AG10803 (cell line): ENCODE data around the gene TMUB1.

Source experiments
- DNase-seq: peaks from one replicate; pipeline ENCODE4 v3.0.0; 2010; ENCODE audit warnings: low read depth
- H3K4me3 ChIP-seq: 2 replicates; pipeline ENCODE4 v1.5.1; 2011; ENCODE audit warnings: mild to moderate bottlenecking, low read length, control low read depth
- CTCF ChIP-seq: conservative IDR thresholded peaks from 2 replicates; pipeline ENCODE4 v1.5.1; 2011; ENCODE audit warnings: mild to moderate bottlenecking, low read length, control low read depth, inconsistent platforms

Gene TMUB1

GRCh38 chr7:151057506-151057988 is 25.7 kb downstream of the TMUB1 start, which contains the start of gene CDK5:
Gene CDK5, minus strand, starts transcription at chr7:151057897. Its CDS starts 49 bp downstream, at chr7:151057848.
- TF ChIP-seq CTCF = no peak
- H3K4me3 ChIP-seq = peak within 1 kb of the TSS; percentile 88
- DNase-seq = no peak

GRCh38 chr7:151056666-151057505 is 26.4 kb downstream of the TMUB1 start:
- H3K4me3 ChIP-seq = peak overlapping the region; percentile 88
- DNase-seq = no peak
- TF ChIP-seq CTCF = no peak

DNA sequence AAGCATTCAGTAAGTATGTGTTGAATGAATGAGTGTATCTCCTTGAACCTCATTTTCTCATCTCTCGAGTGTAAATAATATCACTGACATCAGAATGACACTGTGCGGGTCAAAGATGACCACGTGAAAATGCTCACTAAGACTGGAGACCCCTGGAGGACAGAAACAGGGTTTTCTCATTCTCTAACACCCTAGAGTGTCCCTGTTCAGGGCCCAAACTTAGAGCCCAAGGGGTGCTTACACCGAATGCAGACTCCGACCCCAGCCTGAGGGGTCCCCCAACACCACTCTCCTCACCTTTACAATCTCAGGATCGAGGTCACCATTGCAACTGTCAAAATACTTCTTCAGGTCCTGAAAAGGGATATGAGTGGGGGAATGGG is 27.0 kb downstream of the TMUB1 start:
- DNase-seq = no peak
- no peak overlapping the region for H3K4me3 ChIP-seq
- no peak for TF ChIP-seq CTCF

DNA sequence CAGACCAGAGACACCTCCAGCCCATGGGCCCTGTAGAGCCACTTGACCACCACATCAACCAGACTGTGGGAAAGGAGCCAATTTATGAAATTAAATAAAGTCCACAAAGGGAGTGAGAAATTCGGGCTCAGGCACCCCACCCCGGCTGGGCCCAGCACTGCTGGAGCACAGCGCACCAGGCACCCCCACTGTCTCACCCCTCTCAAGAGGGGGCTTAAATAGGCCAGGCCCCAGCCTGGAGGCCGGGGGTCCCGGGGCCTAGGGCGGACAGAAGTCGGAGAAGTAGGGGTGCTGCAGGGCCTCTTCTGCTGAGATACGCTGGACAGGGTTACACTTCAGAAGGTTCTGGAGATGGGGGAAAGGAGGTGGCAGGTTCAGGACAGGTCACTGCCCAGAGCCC is 29.5 kb downstream of the TMUB1 start:
- no peak for DNase-seq
- no peak for TF ChIP-seq CTCF

DNA sequence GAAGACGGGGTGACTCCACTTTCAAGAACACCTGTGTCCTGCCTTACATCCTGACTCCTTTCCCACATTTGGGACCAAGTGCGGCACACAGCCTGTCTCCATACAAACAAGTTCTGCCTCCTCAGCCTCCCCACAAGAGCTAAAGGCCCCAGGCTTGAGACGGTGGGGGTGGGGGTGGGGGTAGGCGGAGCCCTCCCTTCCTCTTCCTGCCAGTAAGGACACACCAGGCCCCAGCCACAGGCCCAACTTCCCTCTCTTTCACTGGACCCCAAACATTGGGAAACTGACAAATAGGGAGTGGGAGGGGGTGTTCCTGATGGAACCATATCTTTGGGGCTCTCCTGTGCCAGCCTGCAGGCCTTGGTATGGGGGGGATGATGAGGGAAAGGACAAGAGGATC is 30.2 kb downstream of the TMUB1 start:
- no peak overlapping the region for H3K4me3 ChIP-seq
- TF ChIP-seq CTCF = no peak
- DNase-seq = no peak

More for the DNA sequence above, 29.5 kb downstream of the TMUB1 start:
- no peak overlapping the region for H3K4me3 ChIP-seq

- H3K4me3 ChIP-seq = no peak overlapping the region
- TF ChIP-seq CTCF = no peak
- peak; percentile 66 for DNase-seq
These were observed 32.2 kb downstream of the TMUB1 start for GRCh38 chr7:151051108-151051507.

DNA sequence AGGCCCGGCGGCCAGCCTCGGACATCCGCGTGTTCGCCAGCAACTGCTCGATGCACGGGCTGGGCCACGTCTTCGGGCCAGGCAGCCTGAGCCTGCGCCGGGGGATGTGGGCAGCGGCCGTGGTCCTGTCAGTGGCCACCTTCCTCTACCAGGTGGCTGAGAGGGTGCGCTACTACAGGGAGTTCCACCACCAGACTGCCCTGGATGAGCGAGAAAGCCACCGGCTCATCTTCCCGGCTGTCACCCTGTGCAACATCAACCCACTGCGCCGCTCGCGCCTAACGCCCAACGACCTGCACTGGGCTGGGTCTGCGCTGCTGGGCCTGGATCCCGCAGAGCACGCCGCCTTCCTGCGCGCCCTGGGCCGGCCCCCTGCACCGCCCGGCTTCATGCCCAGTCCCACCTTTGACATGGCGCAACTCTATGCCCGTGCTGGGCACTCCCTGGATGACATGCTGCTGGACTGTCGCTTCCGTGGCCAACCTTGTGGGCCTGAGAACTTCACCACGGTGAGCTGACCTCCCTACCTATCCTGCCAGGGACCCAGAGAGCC is 34.3 kb downstream of the TMUB1 start:
- DNase-seq = no peak
- H3K4me3 ChIP-seq = no peak overlapping the region
- no peak for TF ChIP-seq CTCF
